DOHH2 (cell line): ENCODE results near the gene MGRN1.

Experiments used
- H3F3A ChIP-seq: fragments of 200-600 bp; sonication (generic), shearing (Covaris generic); 2 replicates; pipeline ENCODE4 v1.6.0; 2016; ENCODE audit warnings: antibody characterized with exemption, mild to moderate bottlenecking; ENCODE audit not compliant: control insufficient read depth, insufficient read depth
- H3K27ac ChIP-seq: fragments of 200-600 bp; sonication (generic); 2 replicates; pipeline ENCODE4 v1.5.1; 2014; ENCODE audit warnings: low read depth, mild to moderate bottlenecking, low read length, moderate library complexity
- H3K27me3 ChIP-seq: fragments of 200-600 bp; sonication (generic); 2 replicates; pipeline ENCODE4 v1.6.1; 2014; ENCODE audit warnings: mild to moderate bottlenecking, low read length, mixed read lengths; ENCODE audit not compliant: control insufficient read depth
- H3K36me3 ChIP-seq: fragments of 200-600 bp; sonication (generic); 2 replicates; pipeline ENCODE4 v1.6.1; 2014; ENCODE audit warnings: mild to moderate bottlenecking, low read length, moderate library complexity, mixed read lengths; ENCODE audit not compliant: control insufficient read depth
- H3K4me1 ChIP-seq: fragments of 200-600 bp; sonication (generic); 2 replicates; pipeline ENCODE4 v1.6.1; 2014; ENCODE audit warnings: mild to moderate bottlenecking, low read length, mixed read lengths; ENCODE audit not compliant: control insufficient read depth
- H3K4me2 ChIP-seq: fragments of 200-600 bp; sonication (generic); 2 replicates; pipeline ENCODE4 v1.6.0; 2014; ENCODE audit warnings: mild to moderate bottlenecking, low read length, moderate library complexity
- H3K4me3 ChIP-seq: fragments of 200-600 bp; sonication (generic); 2 replicates; pipeline ENCODE4 v1.5.1; 2014; ENCODE audit warnings: mild to moderate bottlenecking, low read length, mixed read lengths
- H3K79me2 ChIP-seq: fragments of 200-600 bp; sonication (generic); 2 replicates; pipeline ENCODE4 v1.6.1; 2014; ENCODE audit warnings: mild to moderate bottlenecking, low read length, mixed read lengths; ENCODE audit not compliant: control insufficient read depth
- H3K9me2 ChIP-seq: fragments of 200-600 bp; sonication (generic); replicated peaks from 2 replicates; pipeline ENCODE4 v1.6.1; 2014; ENCODE audit warnings: mild to moderate bottlenecking, low read length, mixed read lengths; ENCODE audit not compliant: control insufficient read depth
- H3K9me3 ChIP-seq: fragments of 200-600 bp; sonication (generic); 2 replicates; pipeline ENCODE4 v1.6.1; 2014; ENCODE audit warnings: antibody characterized with exemption, low read length, mixed read lengths; ENCODE audit not compliant: control insufficient read depth, insufficient read depth
- H4K20me1 ChIP-seq: fragments of 200-600 bp; sonication (generic); 2 replicates; pipeline ENCODE4 v1.6.0; 2014; ENCODE audit warnings: low read depth, mild to moderate bottlenecking, antibody characterized with exemption, low read length, moderate library complexity; ENCODE audit not compliant: control insufficient read depth, insufficient read depth
- CTCF ChIP-seq: fragments of 200-600 bp; sonication (generic); IDR thresholded peaks from one replicate; pipeline ENCODE4 v1.5.1; 2014; ENCODE audit warnings: antibody characterized with exemption, mild to moderate bottlenecking, low read depth, low read length; ENCODE audit not compliant: poor library complexity, severe bottlenecking
- EZH2phosphoT487 ChIP-seq: fragments of 200-600 bp; sonication (generic); IDR thresholded peaks from 2 replicates; pipeline ENCODE4 v1.6.1; 2017; ENCODE audit warnings: borderline replicate concordance, mild to moderate bottlenecking, antibody characterized with exemption, low read length, moderate library complexity, mixed read lengths

The MGRN1 gene

GRCh38 chr16:4586291-4586690 is 38.3 kb upstream of the MGRN1 start:
- Histone ChIP-seq H3K4me1 (no peaks in the 10 kb centered on the region), H3K9me3 (no peaks in the 10 kb centered on the region), H3K9me2 (no peaks in the 10 kb centered on the region), H4K20me1 (no peaks in the 10 kb centered on the region), H3K4me3 (no peak overlapping the region), H3K4me2 (no peak overlapping the region), H3K36me3 (no peaks in the 10 kb centered on the region), H3K27ac (no peak overlapping the region), H3K27me3 (peaks cover 11% of the 10 kb centered on the region; the same call in 1 of the 2 replicates), H3F3A (no peaks in the 10 kb centered on the region), H3K79me2 (no peaks in the 10 kb centered on the region)
- TF ChIP-seq EZH2phosphoT487 = no peak
- no peak for TF ChIP-seq CTCF

GRCh38 chr16:4588386-4588785 is 36.2 kb upstream of the MGRN1 start:
- H3K9me3 ChIP-seq = no peaks in the 10 kb centered on the region
- no peaks in the 10 kb centered on the region for H3K36me3 ChIP-seq
- H3K79me2 ChIP-seq = no peaks in the 10 kb centered on the region
- TF ChIP-seq CTCF (no peak), EZH2phosphoT487 (no peak)
- no peak overlapping the region for H3K4me3 ChIP-seq
- no peaks in the 10 kb centered on the region for H3K4me1 ChIP-seq
- no peak overlapping the region for H3K27ac ChIP-seq
- no peaks in the 10 kb centered on the region for H3K9me2 ChIP-seq
- H3F3A ChIP-seq = no peaks in the 10 kb centered on the region
- H4K20me1 ChIP-seq = no peaks in the 10 kb centered on the region
- H3K27me3 ChIP-seq = peaks cover 13% of the 10 kb centered on the region; the same call in 1 of the 2 replicates
- H3K4me2 ChIP-seq = no peak overlapping the region

GRCh38 chr16:4588961-4589360 is 35.7 kb upstream of the MGRN1 start:
- H3K27ac ChIP-seq = no peak overlapping the region
- no peaks in the 10 kb centered on the region for H3K9me2 ChIP-seq
- TF ChIP-seq EZH2phosphoT487 (no peak), CTCF (no peak)
- peaks cover 13% of the 10 kb centered on the region; the same call in 1 of the 2 replicates for H3K27me3 ChIP-seq
- H4K20me1 ChIP-seq = no peaks in the 10 kb centered on the region
- H3F3A ChIP-seq = no peaks in the 10 kb centered on the region
- H3K4me2 ChIP-seq = no peak overlapping the region
- no peak overlapping the region for H3K4me3 ChIP-seq
- no peaks in the 10 kb centered on the region for H3K9me3 ChIP-seq
- H3K79me2 ChIP-seq = no peaks in the 10 kb centered on the region
- H3K36me3 ChIP-seq = no peaks in the 10 kb centered on the region
- no peaks in the 10 kb centered on the region for H3K4me1 ChIP-seq
